ENCODE data around the gene KCNS3. TPM values are rescaled to one million over a fixed set of nuclear protein-coding genes. Genes with fewer than 3 reads are reported as not detected.

KCNS3 gene
- total RNA-seq, 1 donor from 2014 or later: 5.5 TPM

DNA sequence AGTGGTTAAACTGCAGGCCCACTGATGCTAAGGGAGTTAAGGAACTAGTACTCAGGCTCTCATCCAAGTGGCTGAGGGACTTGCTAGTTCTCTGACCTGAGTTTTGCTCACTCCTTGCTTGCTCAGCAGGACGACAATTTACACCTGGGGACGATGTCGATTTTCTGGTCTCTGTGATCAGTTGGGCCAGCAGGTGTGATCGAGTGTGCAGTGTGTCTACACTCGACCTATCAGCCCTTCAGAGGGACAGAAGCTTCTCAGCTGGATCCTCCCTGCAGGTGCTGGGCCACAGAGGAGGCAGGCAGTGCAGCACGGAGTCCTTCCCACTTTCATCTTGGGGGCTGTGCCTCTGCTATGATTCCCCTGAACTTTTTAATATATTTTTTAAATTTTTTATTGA is 71.5 kb downstream of the KCNS3 start:
- TF ChIP-seq CTCF (IDR thresholded peaks at IDR 0.05; ENCODE audit: partially characterized antibody, unreplicated experiment): no peak
- Mint-ChIP-seq H3K27me3 (ENCODE audit: unreplicated experiment) (no peaks in the 10 kb centered on the region), H3K4me1 (ENCODE audit: low read depth, unreplicated experiment) (no peaks in the 10 kb centered on the region), H3K9me3 (ENCODE audit: unreplicated experiment) (no peaks in the 10 kb centered on the region), H3K27ac (ENCODE audit: unreplicated experiment) (no peak overlapping the region), H3K4me3 (ENCODE audit: unreplicated experiment) (no peak overlapping the region), H3K36me3 (ENCODE audit: unreplicated experiment) (no peaks in the 10 kb centered on the region)
- no peak for DNase-seq

DNA sequence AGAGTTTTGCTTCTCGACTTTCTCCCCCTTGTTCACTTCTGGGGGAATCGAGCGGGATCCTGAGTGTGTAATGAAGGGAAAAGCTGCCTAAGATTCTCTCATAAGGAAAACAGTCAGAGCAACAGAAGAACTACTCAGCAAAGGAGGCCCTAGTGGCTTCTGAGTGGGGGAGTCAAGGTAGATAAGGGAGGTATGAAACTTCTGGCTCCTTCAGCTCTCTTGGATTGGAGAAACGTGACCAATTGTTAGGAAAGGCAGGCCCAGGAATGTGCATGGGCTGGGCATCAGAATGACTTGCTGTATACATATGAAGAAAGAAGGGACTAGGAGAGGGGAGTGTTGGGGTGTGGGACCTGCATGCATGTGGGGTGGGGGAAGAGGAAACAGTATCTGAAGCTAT is 73.1 kb downstream of the KCNS3 start:
- H3K36me3 Mint-ChIP-seq (ENCODE audit: unreplicated experiment): no peaks in the 10 kb centered on the region
- DNase-seq: no peak
- no peaks in the 10 kb centered on the region for H3K4me1 Mint-ChIP-seq (ENCODE audit: low read depth, unreplicated experiment)
- no peak overlapping the region for H3K4me3 Mint-ChIP-seq (ENCODE audit: unreplicated experiment)
- no peak for TF ChIP-seq CTCF (IDR thresholded peaks at IDR 0.05; ENCODE audit: partially characterized antibody, unreplicated experiment)
- no peaks in the 10 kb centered on the region for H3K9me3 Mint-ChIP-seq (ENCODE audit: unreplicated experiment)
- H3K27ac Mint-ChIP-seq (ENCODE audit: unreplicated experiment): no peak overlapping the region
- no peaks in the 10 kb centered on the region for H3K27me3 Mint-ChIP-seq (ENCODE audit: unreplicated experiment)

GRCh38 chr2:17958466-17959092 is 80.1 kb downstream of the KCNS3 start:
- TF ChIP-seq CTCF (IDR thresholded peaks at IDR 0.05; ENCODE audit: partially characterized antibody, unreplicated experiment): no peak
- H3K27ac Mint-ChIP-seq (ENCODE audit: unreplicated experiment): no peak overlapping the region
- DNase-seq: no peak
- no peak overlapping the region for H3K4me3 Mint-ChIP-seq (ENCODE audit: unreplicated experiment)
- peaks cover 5% of the 10 kb centered on the region for H3K9me3 Mint-ChIP-seq (ENCODE audit: unreplicated experiment)
- H3K27me3 Mint-ChIP-seq (ENCODE audit: unreplicated experiment): peaks cover 2% of the 10 kb centered on the region
- H3K4me1 Mint-ChIP-seq (ENCODE audit: low read depth, unreplicated experiment): peaks cover 4% of the 10 kb centered on the region
- no peaks in the 10 kb centered on the region for H3K36me3 Mint-ChIP-seq (ENCODE audit: unreplicated experiment)

DNA sequence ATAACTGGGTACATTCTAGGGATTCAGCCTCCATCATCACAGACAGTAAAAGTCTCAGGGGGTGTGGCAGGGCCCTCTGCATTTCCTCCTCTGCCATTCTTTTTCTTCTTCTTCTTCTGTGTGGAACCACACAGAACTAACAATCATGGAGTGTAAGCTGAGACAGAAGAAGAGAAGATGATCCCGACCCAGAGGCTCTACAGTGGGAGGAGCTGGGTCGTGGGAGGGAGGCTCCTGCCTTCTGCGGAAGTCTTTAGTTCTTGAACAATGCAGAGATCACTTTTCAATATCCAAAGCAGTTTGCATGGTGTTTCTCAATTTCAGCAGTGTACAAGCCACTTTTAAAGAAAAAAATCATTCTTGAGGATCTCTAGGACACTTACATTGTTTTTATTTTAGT is 80.9 kb downstream of the KCNS3 start:
- DNase-seq: no peak
- H3K4me3 Mint-ChIP-seq (ENCODE audit: unreplicated experiment): no peak overlapping the region
- H3K36me3 Mint-ChIP-seq (ENCODE audit: unreplicated experiment): no peaks in the 10 kb centered on the region
- H3K4me1 Mint-ChIP-seq (ENCODE audit: low read depth, unreplicated experiment): peaks cover 4% of the 10 kb centered on the region
- peaks cover 5% of the 10 kb centered on the region for H3K9me3 Mint-ChIP-seq (ENCODE audit: unreplicated experiment)
- peaks cover 2% of the 10 kb centered on the region for H3K27me3 Mint-ChIP-seq (ENCODE audit: unreplicated experiment)
- H3K27ac Mint-ChIP-seq (ENCODE audit: unreplicated experiment): no peak overlapping the region
- TF ChIP-seq CTCF (IDR thresholded peaks at IDR 0.05; ENCODE audit: partially characterized antibody, unreplicated experiment): no peak

DNA sequence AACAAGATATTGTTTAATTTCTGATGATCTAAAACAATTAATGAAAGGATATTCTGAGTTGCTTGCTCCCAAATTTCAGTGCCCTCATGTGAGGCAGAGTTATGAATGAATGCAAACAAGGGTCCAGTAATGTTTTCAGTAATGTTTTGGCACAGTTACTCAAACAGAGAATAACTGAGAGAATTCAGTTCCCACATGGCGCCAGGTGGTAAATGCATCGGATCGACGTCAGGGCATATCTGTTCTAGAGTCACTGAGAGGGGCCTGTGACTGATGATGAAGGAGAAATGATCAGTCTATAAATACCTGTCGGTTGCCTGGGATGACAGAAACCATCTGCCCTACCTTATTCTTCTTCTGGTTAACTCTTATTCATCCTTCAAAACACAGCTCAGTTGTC is 81.4 kb downstream of the KCNS3 start:
- H3K4me1 Mint-ChIP-seq (ENCODE audit: low read depth, unreplicated experiment): peaks cover 4% of the 10 kb centered on the region
- H3K27me3 Mint-ChIP-seq (ENCODE audit: unreplicated experiment): peaks cover 2% of the 10 kb centered on the region
- H3K36me3 Mint-ChIP-seq (ENCODE audit: unreplicated experiment): no peaks in the 10 kb centered on the region
- no peak for TF ChIP-seq CTCF (IDR thresholded peaks at IDR 0.05; ENCODE audit: partially characterized antibody, unreplicated experiment)
- no peak overlapping the region for H3K27ac Mint-ChIP-seq (ENCODE audit: unreplicated experiment)
- H3K9me3 Mint-ChIP-seq (ENCODE audit: unreplicated experiment): peaks cover 10% of the 10 kb centered on the region
- no peak overlapping the region for H3K4me3 Mint-ChIP-seq (ENCODE audit: unreplicated experiment)
- no peak for DNase-seq
